ENCODE data around the gene NRIP2. TPM values are rescaled to one million over a fixed set of nuclear protein-coding genes. Genes with fewer than 3 reads are reported as not detected.

Gene NRIP2
- total RNA-seq, 1 experiment from 2014 or later, result 0.15 TPM

DNA sequence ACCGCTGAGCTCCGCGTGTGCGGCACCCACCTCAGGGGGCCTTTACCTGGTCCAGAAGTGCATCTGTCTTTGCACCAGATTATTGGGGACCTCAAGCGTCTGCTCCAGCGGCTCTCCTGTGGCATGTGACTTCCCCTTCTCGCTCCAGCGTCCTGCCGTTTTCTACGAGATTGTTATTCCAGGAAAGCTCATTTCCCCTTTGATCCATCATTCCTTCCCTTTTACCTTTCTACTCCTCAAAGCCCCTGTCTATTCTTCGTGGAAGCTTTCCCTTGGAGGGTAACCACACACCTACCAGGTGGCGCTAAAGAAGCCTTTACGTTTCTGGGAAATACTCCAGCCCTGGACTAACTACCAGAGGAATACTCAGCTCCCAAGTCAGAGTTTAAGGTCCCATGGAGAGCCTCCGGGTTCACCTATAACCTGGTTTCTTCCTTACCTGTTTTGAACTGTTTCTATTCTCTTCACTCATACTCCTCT, 38.6 kb downstream of the NRIP2 start:
- Histone ChIP-seq H3K23ac (ENCODE audit: insufficient read length, low read depth, low read length) (no peak overlapping the region), H2AK5ac (ENCODE audit: insufficient read length, low read length) (no peak overlapping the region), H2BK120ac (ENCODE audit: low read depth, low read length, poor library complexity, severe bottlenecking) (no peak overlapping the region), H3K79me1 (ENCODE audit: insufficient read depth, low read depth, low read length, poor library complexity, severe bottlenecking) (no peaks in the 10 kb centered on the region), H3K56ac (ENCODE audit: insufficient read length, low read depth, low read length) (no peak overlapping the region), H2BK15ac (ENCODE audit: low read depth, low read length) (no peak overlapping the region), H2AFZ (ENCODE audit: low read length) (no peak overlapping the region), H4K20me1 (ENCODE audit: control insufficient read depth, insufficient read depth, insufficient read length) (no peaks in the 10 kb centered on the region), H4K91ac (ENCODE audit: insufficient read length, low read depth, low read length) (no peak overlapping the region), H3K4me1 (ENCODE audit: insufficient read depth, low read length) (no peaks in the 10 kb centered on the region; the same call in 1 of the 2 replicates), H3K9ac (ENCODE audit: extremely low read depth, insufficient read length, low read length) (peak overlapping the region; percentile 57), H4K8ac (replicated peaks; ENCODE audit: insufficient read length, low read depth, low read length) (no peak overlapping the region), H3K23me2 (ENCODE audit: insufficient read length, low read depth, low read length, poor library complexity, severe bottlenecking) (peaks cover 12% of the 10 kb centered on the region), H3K14ac (ENCODE audit: insufficient read depth, low read length) (no peak overlapping the region), H2BK20ac (ENCODE audit: low read depth, low read length, poor library complexity, severe bottlenecking) (no peak overlapping the region), H4K5ac (ENCODE audit: insufficient read length, low read depth, low read length) (no peak overlapping the region), H3T11ph (ENCODE audit: low read length) (no peak overlapping the region), H2BK5ac (ENCODE audit: insufficient read length, low read length) (no peak overlapping the region), H3K27ac (ENCODE audit: insufficient read length, low read depth, low read length) (no peak overlapping the region), H2BK12ac (ENCODE audit: insufficient read length, low read depth, low read length) (no peak overlapping the region), H3K79me2 (ENCODE audit: insufficient read depth, low read length) (peaks cover 8% of the 10 kb centered on the region; the same call in 1 of the 2 replicates), H3K9me3 (ENCODE audit: control insufficient read depth, low read depth, low read length) (no peaks in the 10 kb centered on the region), H3K27me3 (ENCODE audit: insufficient read depth, low read length) (no peaks in the 10 kb centered on the region), H3K18ac (ENCODE audit: insufficient read length, low read depth, low read length) (no peak overlapping the region), H3K4ac (ENCODE audit: low read depth, low read length) (no peak overlapping the region), H3K4me2 (ENCODE audit: insufficient read depth, insufficient read length, low read length) (peak overlapping the region; percentile 87)
- Mint-ChIP-seq H3K36me3 (ENCODE audit: insufficient read depth in 1 of 3, low read depth in 3 of 3) (peaks cover 48 to 53% (median 51%) of the 10 kb centered on the region in 3 experiments), H3K27me3 (ENCODE audit: low read depth) (peaks cover 13% of the 10 kb centered on the region), H3K4me3 (peak overlapping the region; percentile 88 to 96), H3K4me1 (peaks cover 19 to 34% of the 10 kb centered on the region in 2 experiments), H3K27ac (peak overlapping the region; percentile 10 to 88 (median 86); a peak in 6 of 7 replicates), H3K9me3 (peaks cover 0 to 3% of the 10 kb centered on the region in 2 experiments; a peak in 3 of 5 replicates)
- WGBS (ENCODE audit: extremely low coverage, insufficient read length, low lambda C conversion rate), result no CpG with 5 or more reads among the region's 14 CpGs
- TF ChIP-seq CTCF (conservative IDR thresholded peaks at IDR 0.05), result peak; percentile 34; the same call in 2 of the 3 replicates
- DNase-seq, result no peak

Data from H9 (cell line).